ENCODE data around the gene CDC5L. TPM values are rescaled to one million over a fixed set of nuclear protein-coding genes. Genes with fewer than 3 reads are reported as not detected.
A peak's percentile ranks its signal among the peaks of the same experiment; 100 is the strongest.

The CDC5L gene
- total and polyA plus RNA-seq, 2 experiments from 2014 or later: 27.0 to 32.5 TPM

GRCh38 chr6:44494011-44494501, 106.5 kb downstream of the CDC5L start:
- Mint-ChIP-seq H3K4me3 (no peak overlapping the region), H3K4me1 (peaks cover 6% of the 10 kb centered on the region; the same call in 2 of the 3 replicates), H3K27me3 (ENCODE audit: insufficient read depth, low read depth, poor library complexity) (peaks cover 18% of the 10 kb centered on the region), H3K27ac (no peak overlapping the region), H3K9me3 (no peaks in the 10 kb centered on the region), H3K36me3 (ENCODE audit: low read depth) (no peaks in the 10 kb centered on the region; the same call in 2 of the 3 replicates)
- TF ChIP-seq CTCF (conservative IDR thresholded peaks at IDR 0.05; ENCODE audit: low read depth in 2 of 2): peak in 1 of 2 experiments; percentile 27; a peak in 2 of 4 replicates
- TF ChIP-seq REST (IDR thresholded peaks at IDR 0.05; ENCODE audit: unreplicated experiment): no peak
- Histone ChIP-seq H3F3A (replicated peaks; ENCODE audit: low read depth) (no peaks in the 10 kb centered on the region), H3K27ac (ENCODE audit: low read depth) (no peak overlapping the region), H3K4me3 (no peak overlapping the region), H4K20me1 (replicated peaks; ENCODE audit: insufficient read depth) (no peaks in the 10 kb centered on the region), H3K79me2 (replicated peaks; ENCODE audit: insufficient read depth) (no peaks in the 10 kb centered on the region), H3K4me2 (no peak overlapping the region), H3K27me3 (ENCODE audit: insufficient read depth) (no peaks in the 10 kb centered on the region), H3K9me2 (ENCODE audit: insufficient read depth) (peaks cover 16% of the 10 kb centered on the region), H3K4me1 (ENCODE audit: insufficient read depth) (no peaks in the 10 kb centered on the region; the same call in 1 of the 2 replicates), H2AFZ (no peak overlapping the region), H3K36me3 (ENCODE audit: insufficient read depth) (no peaks in the 10 kb centered on the region)
- DNase-seq (ENCODE audit: low spot score): no peak
- no peak for ATAC-seq

- Histone ChIP-seq H2AFZ (no peak overlapping the region), H3K4me3 (no peak overlapping the region), H3K4me1 (ENCODE audit: insufficient read depth) (no peaks in the 10 kb centered on the region; the same call in 1 of the 2 replicates), H4K20me1 (replicated peaks; ENCODE audit: insufficient read depth) (no peaks in the 10 kb centered on the region), H3K79me2 (replicated peaks; ENCODE audit: insufficient read depth) (no peaks in the 10 kb centered on the region), H3K36me3 (ENCODE audit: insufficient read depth) (no peaks in the 10 kb centered on the region), H3K27ac (ENCODE audit: low read depth) (no peak overlapping the region), H3K27me3 (ENCODE audit: insufficient read depth) (no peaks in the 10 kb centered on the region), H3K9me2 (ENCODE audit: insufficient read depth) (peaks cover 27% of the 10 kb centered on the region), H3F3A (replicated peaks; ENCODE audit: low read depth) (no peaks in the 10 kb centered on the region), H3K4me2 (no peak overlapping the region)
- no peak for DNase-seq (ENCODE audit: low spot score)
- Mint-ChIP-seq H3K4me3 (no peak overlapping the region), H3K36me3 (ENCODE audit: low read depth) (no peaks in the 10 kb centered on the region; the same call in 2 of the 3 replicates), H3K27me3 (ENCODE audit: insufficient read depth, low read depth, poor library complexity) (peaks cover 18% of the 10 kb centered on the region), H3K9me3 (no peaks in the 10 kb centered on the region), H3K4me1 (peaks cover 13% of the 10 kb centered on the region; the same call in 2 of the 3 replicates), H3K27ac (no peak overlapping the region)
- no peak for ATAC-seq
- TF ChIP-seq ZNF462 (CRISPR knock-in tag; IDR thresholded peaks at IDR 0.05): no peak
These were observed 107.8 kb downstream of the CDC5L start for GRCh38 chr6:44495036-44495901.

All from GM23338 (cell line).